ENCODE measurements around the gene CHRND. TPM values are rescaled to one million over a fixed set of nuclear protein-coding genes. Genes with fewer than 3 reads are reported as not detected.

Gene CHRND
- total and polyA plus RNA-seq, 2 of the 4 experiments (the other 2 are of a cell fraction) = not detected

- Histone ChIP-seq H3K36me3 (ENCODE audit: control insufficient read depth, insufficient read depth, low read length) (no peaks in the 10 kb centered on the region), H3K14ac (replicated peaks; ENCODE audit: low read depth, low read length) (no peak overlapping the region), H3K23ac (ENCODE audit: low read depth, low read length) (no peak overlapping the region), H3K56ac (ENCODE audit: extremely low read depth, insufficient read depth, low read length) (no peak overlapping the region), H3K9ac (ENCODE audit: low read depth, low read length) (no peak overlapping the region), H3K9me3 (ENCODE audit: control insufficient read depth, insufficient read depth, low read length) (peaks cover 6% of the 10 kb centered on the region), H4K8ac (ENCODE audit: low read depth in 2 of 2, low read length in 2 of 2) (no peak overlapping the region), H3K18ac (ENCODE audit: low read depth, low read length) (no peak overlapping the region), H2AFZ (replicated peaks; ENCODE audit: low read length, poor library complexity) (no peak overlapping the region), H3K27ac (ENCODE audit: insufficient read depth, low read length) (no peak overlapping the region), H3K79me1 (ENCODE audit: low read depth in 1 of 2, low read length in 2 of 2) (no peaks in the 10 kb centered on the region), H3K9me1 (ENCODE audit: insufficient read depth, low read length) (no peaks in the 10 kb centered on the region), H2BK5ac (ENCODE audit: low read depth, low read length, poor library complexity, severe bottlenecking) (no peak overlapping the region), H3K4ac (ENCODE audit: low read depth, low read length) (no peak overlapping the region), H2BK15ac (ENCODE audit: low read depth, low read length) (no peak overlapping the region), H2AK9ac (replicated peaks; ENCODE audit: low read depth, low read length, poor library complexity) (no peak overlapping the region), H3K27me3 (ENCODE audit: control insufficient read depth, insufficient read depth, low read length) (peaks cover 19% of the 10 kb centered on the region), H4K20me1 (ENCODE audit: insufficient read depth, low read length) (no peaks in the 10 kb centered on the region; the same call in 1 of the 2 replicates), H2BK20ac (ENCODE audit: low read depth, low read length) (no peak overlapping the region), H2BK120ac (ENCODE audit: low read depth, low read length) (no peak overlapping the region), H2AK5ac (ENCODE audit: low read depth, low read length) (no peak overlapping the region), H4K5ac (ENCODE audit: low read depth, low read length) (no peak overlapping the region), H3K4me3 (ENCODE audit: insufficient read depth, low read depth, low read length) (no peak overlapping the region), H4K91ac (ENCODE audit: insufficient read depth, low read depth, low read length) (no peak overlapping the region), H3K4me2 (ENCODE audit: low read depth, low read length) (no peak overlapping the region), H3K4me1 (ENCODE audit: control insufficient read depth, insufficient read depth, low read length) (no peaks in the 10 kb centered on the region; the same call in 1 of the 2 replicates)
- intact Hi-C loops (cut with micrococcal nuclease) (no loop called here), in situ Hi-C loops (cut with MboI; ENCODE audit: low sequenced_read_pairs) (no loop called here), dilution Hi-C loops (cut with HindIII; ENCODE audit: low sequenced_read_pairs, unreplicated experiment) (no loop called here)
- no peak for TF ChIP-seq SMC3 (IDR thresholded peaks at IDR 0.05; ENCODE audit: low read depth, low read length)
- TF ChIP-seq MAFK (IDR thresholded peaks at IDR 0.05; ENCODE audit: low read depth, low read length) = no peak
- no peak for TF ChIP-seq POLR2A (IDR thresholded peaks at IDR 0.05; ENCODE audit: low read depth, low read length)
- BruUV-seq (replicated peaks) = no TSS peak
- DNase-seq = no peak
- CTCF ChIA-PET = no interaction called here
- no peak for ATAC-seq (ENCODE audit: low read depth)
- WGBS, 2 experiments (ENCODE audit: extremely low coverage in 2 of 2, insufficient read length in 1 of 2) = no CpG with 5 or more reads among the region's 5 CpGs
- POLR2A ChIA-PET (ENCODE audit: unreplicated experiment) = no interaction called here
Observed at GRCh38 chr2:232535761-232536530, 10.0 kb downstream of the CHRND start.
